HUES64 (cell line): ENCODE measurements around the gene SLFN12.
"Not testable (repeated sequence)": the region's sequence is repeated elsewhere in the genome, so short reads cannot be mapped to it uniquely, and the experiment has no call there.

Experiments used
- H3K27ac ChIP-seq: 2 replicates; pipeline ENCODE4 v1.7.0; 2013; ENCODE audit warnings: low read depth, low read length, inconsistent platforms
- H3K27me3 ChIP-seq: 2 replicates; pipeline ENCODE4 v1.6.1; 2013; ENCODE audit warnings: mild to moderate bottlenecking, low read length; ENCODE audit not compliant: insufficient read depth
- H3K36me3 ChIP-seq: 2 replicates; pipeline ENCODE4 v1.6.1; 2013; ENCODE audit warnings: mild to moderate bottlenecking, low read length; ENCODE audit not compliant: insufficient read depth
- H3K4me1 ChIP-seq: 2 replicates; pipeline ENCODE4 v1.6.1; 2013; ENCODE audit warnings: mild to moderate bottlenecking, low read length, moderate library complexity; ENCODE audit not compliant: insufficient read depth
- H3K4me3 ChIP-seq: 2 replicates; pipeline ENCODE4 v1.5.1; 2013; ENCODE audit warnings: mild to moderate bottlenecking, low read length, moderate library complexity
- H3K9ac ChIP-seq: 2 replicates; pipeline ENCODE4 v1.6.1; 2013; ENCODE audit warnings: mild to moderate bottlenecking, low read depth, low read length
- H3K9me3 ChIP-seq: 2 replicates; pipeline ENCODE4 v1.6.1; 2013; ENCODE audit warnings: low read depth, low read length; ENCODE audit not compliant: insufficient read depth
- WGBS: fragments of 150-250, 120-280 bp; methylation state at CpG from one replicate; pipeline ENCODE4 v1.1.7; 2013; ENCODE audit warnings: missing lambda C conversion rate; 5-methylcytosine and 5-hydroxymethylcytosine counted together

SLFN12 gene

GRCh38 chr17:35448214-35448898 is 16.1 kb upstream of the SLFN12 start, which contains the start of gene SLFN13:
Gene SLFN13 (minus strand): TSS chr17:35448766. CDS start chr17:35445680, 3,086 bp downstream.
- H3K4me1 ChIP-seq: peaks cover 12% of the 10 kb centered on the region
- peaks cover 28% of the 10 kb centered on the region for H3K27me3 ChIP-seq
- H3K27ac ChIP-seq: peak within 1 kb of the TSS; percentile 50; the same call in 1 of the 2 replicates
- H3K4me3 ChIP-seq: peak within 1 kb of the TSS; percentile 65
- no peaks in the 10 kb centered on the region for H3K9me3 ChIP-seq
- 76% methylated on average over 44 of the region's 44 CpGs for WGBS
- H3K9ac ChIP-seq: peak within 1 kb of the TSS; percentile 72
- no peaks in the 10 kb centered on the region for H3K36me3 ChIP-seq

GRCh38 chr17:35447499-35447898 is 15.2 kb upstream of the SLFN12 start:
- Histone ChIP-seq H3K9ac (no peak overlapping the region), H3K27me3 (peaks cover 28% of the 10 kb centered on the region), H3K27ac (no peak overlapping the region), H3K4me1 (peaks cover 12% of the 10 kb centered on the region), H3K4me3 (peak overlapping the region; percentile 65), H3K9me3 (no peaks in the 10 kb centered on the region), H3K36me3 (no peaks in the 10 kb centered on the region)
- WGBS: 73% methylated on average over 2 of the region's 3 CpGs

- H3K4me1 ChIP-seq: peaks cover 20% of the 10 kb centered on the region
- H3K9ac ChIP-seq: no peak overlapping the region
- no peak overlapping the region for H3K4me3 ChIP-seq
- no peaks in the 10 kb centered on the region for H3K27me3 ChIP-seq
- H3K36me3 ChIP-seq: no peaks in the 10 kb centered on the region
- no peak overlapping the region for H3K27ac ChIP-seq
- no peaks in the 10 kb centered on the region for H3K9me3 ChIP-seq
Measured at GRCh38 chr17:35438433-35438832, 6.1 kb upstream of the SLFN12 start.

GRCh38 chr17:35433075-35433894 is 985 bp upstream of the SLFN12 start:
- peak overlapping the region; percentile 80 for H3K9ac ChIP-seq
- 67% methylated on average over 19 of the region's 19 CpGs for WGBS
- H3K36me3 ChIP-seq: no peaks in the 10 kb centered on the region
- H3K4me3 ChIP-seq: peak overlapping the region; percentile 55
- H3K4me1 ChIP-seq: peaks cover 50% of the 10 kb centered on the region
- H3K9me3 ChIP-seq: no peaks in the 10 kb centered on the region
- H3K27ac ChIP-seq: peak overlapping the region; percentile 93
- H3K27me3 ChIP-seq: no peaks in the 10 kb centered on the region

GRCh38 chr17:35429702-35430101 is 2.6 kb downstream of the SLFN12 start:
- Histone ChIP-seq H3K4me3 (no peak overlapping the region), H3K27ac (no peak overlapping the region), H3K9me3 (no peaks in the 10 kb centered on the region), H3K27me3 (no peaks in the 10 kb centered on the region), H3K36me3 (no peaks in the 10 kb centered on the region), H3K9ac (no peak overlapping the region), H3K4me1 (peaks cover 43% of the 10 kb centered on the region)
- WGBS: 82% methylated on average over 2 of the region's 2 CpGs

- Histone ChIP-seq H3K27ac (no peak overlapping the region), H3K27me3 (no peaks in the 10 kb centered on the region), H3K9me3 (no peaks in the 10 kb centered on the region), H3K4me1 (peaks cover 36% of the 10 kb centered on the region), H3K4me3 (no peak overlapping the region), H3K36me3 (no peaks in the 10 kb centered on the region), H3K9ac (no peak overlapping the region)
- 98% methylated on average over 2 of the region's 2 CpGs for WGBS
Measured at GRCh38 chr17:35428229-35428628, 4.1 kb downstream of the SLFN12 start.

GRCh38 chr17:35423761-35424160 is 8.5 kb downstream of the SLFN12 start:
- no peaks in the 10 kb centered on the region for H3K9me3 ChIP-seq
- WGBS: 95% methylated on average over 4 of the region's 4 CpGs
- H3K27me3 ChIP-seq: no peaks in the 10 kb centered on the region
- H3K9ac ChIP-seq: no peak overlapping the region
- no peak overlapping the region for H3K4me3 ChIP-seq
- H3K36me3 ChIP-seq: peaks cover 26% of the 10 kb centered on the region
- no peak overlapping the region for H3K27ac ChIP-seq
- H3K4me1 ChIP-seq: peaks cover 10% of the 10 kb centered on the region; the same call in 1 of the 2 replicates

- 98% methylated on average over 8 of the region's 9 CpGs for WGBS
- H3K9ac ChIP-seq, H3K4me1 ChIP-seq, H3K4me3 ChIP-seq, H3K27ac ChIP-seq, H3K9me3 ChIP-seq, H3K27me3 ChIP-seq: not testable (repeated sequence)
- peaks cover 32% of the 10 kb centered on the region for H3K36me3 ChIP-seq
Measured at GRCh38 chr17:35421069-35421468, 11.2 kb downstream of the SLFN12 start.

- WGBS: 91% methylated on average over 2 of the region's 2 CpGs
- no peaks in the 10 kb centered on the region for H3K4me1 ChIP-seq
- no peak overlapping the region for H3K27ac ChIP-seq
- no peaks in the 10 kb centered on the region for H3K9me3 ChIP-seq
- no peaks in the 10 kb centered on the region for H3K27me3 ChIP-seq
- H3K9ac ChIP-seq: no peak overlapping the region
- H3K36me3 ChIP-seq: peaks cover 35% of the 10 kb centered on the region
- H3K4me3 ChIP-seq: no peak overlapping the region
Measured at GRCh38 chr17:35416659-35417058, 15.6 kb downstream of the SLFN12 start.

GRCh38 chr17:35414707-35415106 is 17.6 kb downstream of the SLFN12 start:
- not testable (repeated sequence) for H3K9ac ChIP-seq, H3K27ac ChIP-seq, H3K4me1 ChIP-seq, H3K9me3 ChIP-seq, H3K27me3 ChIP-seq, H3K4me3 ChIP-seq
- peaks cover 44% of the 10 kb centered on the region for H3K36me3 ChIP-seq
- 95% methylated on average over 2 of the region's 2 CpGs for WGBS

GRCh38 chr17:35414247-35414646 is 18.1 kb downstream of the SLFN12 start:
- H3K27me3 ChIP-seq: no peaks in the 10 kb centered on the region
- H3K4me3 ChIP-seq: no peak overlapping the region
- H3K4me1 ChIP-seq: no peaks in the 10 kb centered on the region
- WGBS: 95% methylated on average over 1 of the region's 1 CpG
- H3K9ac ChIP-seq: no peak overlapping the region
- H3K27ac ChIP-seq: no peak overlapping the region
- H3K36me3 ChIP-seq: peaks cover 44% of the 10 kb centered on the region
- H3K9me3 ChIP-seq: no peaks in the 10 kb centered on the region
